Keratinocyte (primary cell): ENCODE measurements around the gene DMGDH. TPM values are rescaled to one million over a fixed set of nuclear protein-coding genes. Genes with fewer than 3 reads are reported as not detected.

Source experiments
- DNase-seq: peaks from one replicate; pipeline ENCODE4 v3.0.0-alpha.2; 2011; ENCODE audit warnings: low read depth, missing footprints, low spot score
- FAIRE-seq: peaks from 2 replicates; lab custom pipeline; 2011; peaks lifted over from hg19 to GRCh38; lab: Jason Lieb, UNC
- H2AFZ ChIP-seq: 2 replicates; pipeline ENCODE4 v1.6.0; 2012; ENCODE audit warnings: low read length, control low read depth, inconsistent platforms; ENCODE audit not compliant: control insufficient read depth
- H3K27ac ChIP-seq: 2 replicates; pipeline ENCODE4 v1.5.1; 2011; ENCODE audit warnings: low read length; ENCODE audit not compliant: control insufficient read depth, insufficient read depth
- H3K27me3 ChIP-seq: 3 replicates; pipeline ENCODE4 v1.6.0; 2011; ENCODE audit warnings: low read length; ENCODE audit not compliant: control insufficient read depth, insufficient read depth; ENCODE audit errors: extremely low read depth
- H3K36me3 ChIP-seq, 2 experiments: 2 replicates in 1 of 2; 3 replicates in 1 of 2; pipeline ENCODE4 v1.5.1; 2011; ENCODE audit warnings: low read length in 2 of 2, mild to moderate bottlenecking in 1 of 2; ENCODE audit not compliant: control insufficient read depth in 2 of 2, insufficient read depth in 2 of 2; ENCODE audit errors: extremely low read depth in 1 of 2
- H3K4me1 ChIP-seq: 3 replicates; pipeline ENCODE4 v1.5.1; 2011; ENCODE audit warnings: low read length; ENCODE audit not compliant: control insufficient read depth, insufficient read depth; ENCODE audit errors: extremely low read depth
- H3K4me2 ChIP-seq: 3 replicates; pipeline ENCODE4 v1.6.0; 2011; ENCODE audit warnings: low read depth, low read length; ENCODE audit not compliant: control insufficient read depth, insufficient read depth; ENCODE audit errors: extremely low read depth
- H3K4me3 ChIP-seq, 3 experiments: fragments of 200-600 bp in 1 of 3; sonication (generic) in 1 of 3; 2 replicates in 2 of 3; 3 replicates in 1 of 3; pipeline ENCODE4 v1.5.1; 2011 to 2016; ENCODE audit warnings: low read length in 3 of 3, mild to moderate bottlenecking in 3 of 3, control low read depth in 2 of 3, inconsistent platforms in 1 of 3, low read depth in 1 of 3, mixed read lengths in 1 of 3, mixed run types in 1 of 3, moderate library complexity in 1 of 3; ENCODE audit not compliant: control insufficient read depth in 2 of 3, insufficient read depth in 2 of 3; ENCODE audit errors: extremely low read depth in 1 of 3
- H3K79me2 ChIP-seq: 2 replicates; pipeline ENCODE4 v1.6.0; 2012; ENCODE audit warnings: low read length; ENCODE audit not compliant: control insufficient read depth, insufficient read depth
- H3K9ac ChIP-seq: 3 replicates; pipeline ENCODE4 v1.6.0; 2011; ENCODE audit warnings: low read length; ENCODE audit not compliant: control insufficient read depth, insufficient read depth; ENCODE audit errors: extremely low read depth
- H3K9me1 ChIP-seq: 3 replicates; pipeline ENCODE4 v1.6.0; 2011; ENCODE audit warnings: low read length; ENCODE audit not compliant: control insufficient read depth, insufficient read depth; ENCODE audit errors: extremely low read depth
- H3K9me3 ChIP-seq: 2 replicates; pipeline ENCODE4 v1.5.1; 2012; ENCODE audit warnings: low read depth, low read length; ENCODE audit not compliant: control insufficient read depth
- H4K20me1 ChIP-seq: 3 replicates; pipeline ENCODE4 v1.6.0; 2011; ENCODE audit warnings: low read length; ENCODE audit not compliant: control insufficient read depth, insufficient read depth; ENCODE audit errors: extremely low read depth
- CTCF ChIP-seq, 3 experiments: IDR thresholded peaks in 1 of 3; conservative IDR thresholded peaks in 1 of 3; optimal IDR thresholded peaks in 1 of 3; 2 replicates in 2 of 3; 3 replicates in 1 of 3; pipeline versions ENCODE3 to v1.5.1; 2011; ENCODE audit warnings: low read length in 3 of 3, mild to moderate bottlenecking in 3 of 3, moderate library complexity in 2 of 3, control low read depth in 1 of 3, inconsistent platforms in 1 of 3; ENCODE audit not compliant: insufficient read depth in 2 of 3; ENCODE audit errors: extremely low read depth in 1 of 3
- EZH2 ChIP-seq: IDR thresholded peaks from one replicate; pipeline ENCODE4 v1.6.1; 2012; ENCODE audit warnings: inconsistent platforms, mild to moderate bottlenecking, low read length, moderate library complexity
- dilution Hi-C: fragments of 300-500 bp; cut with MboI; formaldehyde crosslinking; loops from one replicate; pipeline ENCODE4 v1.7.0; 2020; ENCODE audit warnings: low sequenced_read_pairs; ENCODE audit not compliant: extremely low pct_ligation_motif_present
- polyA plus RNA-seq, 5 experiments: library from polyadenylated mRNA; depleted of rRNA in 3 of 5; stranded (reverse) in 3 of 5; stranded (forward) in 1 of 5; unstranded in 1 of 5; fragments of >200 nt; gene quantifications; 1 replicate in 1 of 5; 2 replicates in 3 of 5; 3 replicates in 1 of 5; pipeline versions ENCODE4 v1.2.1 to v1.2.3, GENCODE V29; 2011 to 2012; ENCODE audit warnings: missing spikeins in 2 of 5, low read depth in 1 of 5, low replicate concordance in 1 of 5

DMGDH gene
- polyA plus RNA-seq, 1 donor (not counting 4 experiments of a cell fraction or from before 2014, with no cell fraction given) = 0.20 TPM

GRCh38 chr5:78992146-78992545 lies 77.3 kb downstream of the DMGDH start:
- Histone ChIP-seq H3K4me2 (no peak overlapping the region), H3K4me3 (no peak overlapping the region), H3K9ac (no peak overlapping the region), H4K20me1 (no peaks in the 10 kb centered on the region), H3K9me1 (no peaks in the 10 kb centered on the region), H3K79me2 (no peaks in the 10 kb centered on the region), H3K27ac (no peak overlapping the region), H3K27me3 (peaks cover 5% of the 10 kb centered on the region), H3K36me3 (no peaks in the 10 kb centered on the region), H2AFZ (no peak overlapping the region), H3K9me3 (no peaks in the 10 kb centered on the region), H3K4me1 (no peaks in the 10 kb centered on the region)
- FAIRE-seq = no peak
- TF ChIP-seq CTCF (optimal IDR thresholded peaks at IDR 0.05 in 1 of 3, IDR thresholded peaks at IDR 0.05 in 1 of 3, conservative IDR thresholded peaks at IDR 0.05 in 1 of 3; ENCODE audit: extremely low read depth in 1 of 3, insufficient read depth in 2 of 3, low read length in 3 of 3) (no peak), EZH2 (no peak)
- DNase-seq = no peak
- dilution Hi-C loops = no loop called here

GRCh38 chr5:78989080-78989479 lies 80.4 kb downstream of the DMGDH start:
- Histone ChIP-seq H3K4me2 (no peak overlapping the region), H3K4me1 (peaks cover 5% of the 10 kb centered on the region), H4K20me1 (no peaks in the 10 kb centered on the region), H2AFZ (no peak overlapping the region), H3K36me3 (no peaks in the 10 kb centered on the region), H3K9me1 (no peaks in the 10 kb centered on the region), H3K4me3 (no peak overlapping the region), H3K9ac (no peak overlapping the region), H3K79me2 (no peaks in the 10 kb centered on the region), H3K27me3 (no peaks in the 10 kb centered on the region), H3K27ac (no peak overlapping the region), H3K9me3 (no peaks in the 10 kb centered on the region)
- FAIRE-seq (no peak), DNase-seq (no peak)
- TF ChIP-seq EZH2 = no peak
- no peak for TF ChIP-seq CTCF (optimal IDR thresholded peaks at IDR 0.05 in 1 of 3, IDR thresholded peaks at IDR 0.05 in 1 of 3, conservative IDR thresholded peaks at IDR 0.05 in 1 of 3; ENCODE audit: extremely low read depth in 1 of 3, insufficient read depth in 2 of 3, low read length in 3 of 3)
- dilution Hi-C loops = no loop called here
